Stimulated activated CD8-positive, alpha-beta memory T cell treated with anti-CD3 and anti-CD28 coated beads, Interleukin-15, amount 100 ng/mL, for 48 hours (primary cell): Measurements from ENCODE around the gene KLF11.
"Not testable (repeated sequence)": the region's sequence is repeated elsewhere in the genome, so short reads cannot be mapped to it uniquely, and the experiment has no call there.

Experiments used
- DNase-seq, 2 donors: peaks; one replicate each; pipeline ENCODE4 v3.0.0-alpha.2; 2020; ENCODE audit warnings: low read depth in 2 of 2

KLF11 gene

DNA sequence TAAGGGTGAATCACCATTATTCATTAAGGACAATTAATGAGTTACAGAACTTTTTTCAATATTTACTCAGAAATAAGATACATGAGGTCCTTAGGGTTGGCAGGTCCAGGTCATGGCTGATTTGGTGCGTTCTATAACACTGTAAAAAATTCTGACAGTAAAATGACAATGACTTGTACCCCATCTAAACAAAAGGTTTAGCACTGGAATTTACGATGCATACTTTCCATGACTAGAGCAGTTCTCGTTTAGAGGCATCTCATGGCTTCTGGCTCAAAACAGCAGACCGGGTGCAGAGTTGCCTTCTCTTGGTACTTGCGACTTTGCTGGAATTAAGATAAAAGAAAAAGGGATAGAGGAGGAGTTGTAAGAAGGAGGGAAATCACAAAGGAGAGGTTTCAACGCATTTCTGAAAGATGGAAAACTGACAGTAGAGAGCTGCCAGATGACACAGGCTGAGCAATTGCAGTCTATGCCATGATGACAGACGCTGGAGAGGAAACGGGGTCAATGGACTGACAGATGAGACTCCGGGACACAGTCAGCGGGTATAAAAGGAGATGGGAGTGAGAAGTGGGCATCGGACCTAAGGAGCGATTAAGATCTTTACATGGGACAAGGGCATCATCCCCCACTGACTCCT, 41.0 kb downstream of the KLF11 start:
- no peak for DNase-seq

DNA sequence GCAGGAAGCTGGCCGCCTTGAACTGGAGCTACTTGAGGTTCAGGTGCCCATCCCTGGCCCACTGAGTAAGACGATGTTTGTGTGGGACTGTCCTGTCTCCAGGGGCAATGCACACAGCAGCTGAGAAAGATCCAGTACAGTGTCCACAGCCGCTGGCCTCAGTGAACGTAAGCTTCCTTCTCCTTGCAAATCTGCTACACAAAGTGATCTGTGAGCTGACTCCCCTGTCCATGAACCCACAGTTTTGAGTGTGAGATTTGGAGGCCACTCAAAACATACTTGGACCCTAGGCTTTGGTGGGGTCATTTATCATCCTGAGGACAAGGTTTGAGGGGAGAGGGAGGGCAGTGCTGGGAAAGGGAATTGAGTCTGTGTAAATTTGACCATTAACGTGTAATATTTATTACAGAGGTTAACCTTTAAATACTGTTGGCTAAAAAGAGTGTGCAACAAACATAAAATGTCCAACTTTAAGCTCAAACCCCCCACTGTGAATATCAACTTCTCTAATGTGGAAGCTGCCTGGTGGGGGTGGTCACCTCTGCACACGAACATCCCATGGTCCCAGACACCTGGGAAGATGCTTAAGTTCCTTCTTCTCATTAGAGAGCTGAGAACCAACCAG, 41.8 kb downstream of the KLF11 start:
- no peak for DNase-seq

DNA sequence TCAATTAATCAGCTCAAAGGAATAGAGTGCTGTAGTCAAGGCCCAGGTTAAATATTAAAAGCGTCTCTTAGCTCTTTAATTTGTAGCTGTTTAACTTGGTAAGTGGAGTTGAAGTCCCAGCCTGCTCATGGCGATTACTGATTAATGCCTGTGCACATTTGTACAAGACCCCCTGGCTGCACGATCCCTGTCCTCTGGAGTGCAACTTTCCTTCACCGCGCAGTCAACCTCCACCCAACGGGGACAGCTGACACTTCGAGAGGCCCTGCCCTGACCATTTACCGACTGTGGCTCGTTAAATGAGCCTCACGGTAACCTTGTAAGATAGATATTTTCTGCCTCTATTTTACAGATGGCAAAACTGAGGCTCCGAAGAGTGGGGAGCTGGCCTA, 42.3 kb downstream of the KLF11 start:
- no peak for DNase-seq

DNA sequence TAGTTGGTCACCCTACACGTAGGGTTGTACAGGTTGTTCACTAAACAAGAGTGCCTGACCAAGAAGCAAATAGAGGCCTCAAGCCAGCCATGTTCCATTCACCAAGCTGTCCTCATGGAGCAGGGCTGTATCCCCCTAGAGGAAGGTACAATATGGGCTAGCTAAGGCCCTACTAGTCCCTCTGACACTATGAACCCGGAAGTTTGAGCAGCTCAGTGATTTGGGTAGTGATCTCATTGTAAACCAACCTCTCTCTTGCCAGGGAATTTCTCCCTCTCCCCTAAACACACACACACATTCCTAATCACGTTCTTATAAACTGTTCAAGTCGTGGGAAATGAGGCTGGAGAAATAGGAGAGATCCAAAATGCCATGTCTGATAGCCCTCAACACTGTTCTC, 43.6 kb downstream of the KLF11 start:
- no peak for DNase-seq

DNA sequence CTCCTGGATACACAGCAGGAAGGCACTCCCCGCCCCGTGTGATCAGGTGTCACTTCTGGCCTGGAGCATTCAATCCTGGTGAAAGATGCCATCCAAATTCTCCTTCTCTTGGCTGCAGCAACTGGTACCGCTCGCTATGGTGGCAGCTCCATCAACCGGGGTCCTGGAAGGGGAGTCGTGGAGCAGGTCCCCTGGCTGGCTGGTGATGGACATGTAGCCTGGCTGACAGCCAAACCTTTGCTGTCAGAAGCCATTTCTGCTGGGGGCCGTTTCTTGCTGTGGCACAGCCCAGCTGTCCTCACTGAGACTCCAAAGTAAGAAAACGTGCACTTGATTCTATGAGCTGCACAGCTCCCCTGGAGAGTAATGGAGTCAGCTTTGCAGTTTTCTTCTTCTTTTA, 44.0 kb downstream of the KLF11 start:
- no peak for DNase-seq

DNA sequence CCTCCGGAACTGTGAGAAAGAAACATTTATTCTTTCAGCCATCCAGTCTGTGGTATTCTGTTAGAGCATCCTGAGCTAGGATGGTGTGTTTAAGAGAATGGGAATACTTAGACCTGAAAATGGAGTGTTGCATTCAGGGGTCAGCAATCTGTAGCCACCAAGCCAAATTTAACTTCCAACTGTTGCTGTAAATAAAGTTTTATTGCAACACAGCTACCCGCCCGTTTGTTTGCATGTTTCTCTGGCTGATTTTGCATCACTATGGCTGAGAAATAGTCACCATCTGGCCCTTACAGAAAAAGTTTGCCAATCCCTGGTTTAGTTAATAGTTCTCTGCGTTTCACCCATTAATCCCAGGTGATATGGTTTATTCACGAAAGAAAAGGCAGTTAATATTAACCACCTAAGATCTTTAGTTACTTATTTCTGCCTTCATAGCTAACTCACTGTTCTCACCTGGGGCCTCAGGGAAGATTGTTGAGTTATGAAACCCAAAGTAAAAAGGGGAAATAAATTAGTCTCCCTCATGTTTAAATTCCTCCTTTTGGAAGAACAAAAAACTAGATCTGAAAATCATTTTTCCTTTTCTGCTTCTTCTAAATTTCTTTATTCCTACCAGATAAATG, 46.3 kb downstream of the KLF11 start:
- DNase-seq: no peak

DNA sequence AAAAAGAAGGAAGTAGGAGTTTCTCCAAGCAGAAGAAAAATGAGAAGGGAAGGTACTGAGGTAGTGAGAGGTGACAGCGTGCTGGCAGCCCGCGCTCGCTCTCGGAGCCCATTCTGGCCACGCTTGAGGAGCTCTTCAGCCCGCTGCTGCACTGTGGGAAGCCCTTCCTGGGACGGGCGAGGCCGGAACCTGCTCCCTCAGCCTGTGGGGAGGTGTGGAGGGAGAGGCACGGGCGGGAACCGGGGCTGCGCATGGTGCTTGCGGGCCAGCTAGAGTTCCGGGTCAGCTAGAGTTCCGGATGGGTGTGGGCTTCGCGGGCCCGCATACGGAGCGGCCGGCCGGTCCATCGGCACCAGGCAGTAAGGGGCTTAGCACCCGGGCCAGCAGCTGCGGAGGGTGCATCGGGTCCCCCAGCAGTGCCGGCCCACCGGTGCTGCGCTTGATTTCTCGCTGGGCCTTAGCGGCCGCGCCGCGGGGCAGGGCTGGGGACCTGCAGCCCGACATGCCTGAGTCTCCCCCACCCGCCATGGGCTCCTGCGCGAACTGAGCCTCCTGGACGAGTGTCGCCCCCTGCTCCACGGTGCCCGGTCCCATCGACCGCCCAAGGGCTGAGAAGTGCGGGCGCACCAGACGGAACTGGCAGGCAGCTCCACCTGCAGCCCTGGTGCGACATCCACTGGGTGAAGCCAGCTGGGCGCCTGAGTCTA, 48.0 kb downstream of the KLF11 start:
- no peak for DNase-seq

DNA sequence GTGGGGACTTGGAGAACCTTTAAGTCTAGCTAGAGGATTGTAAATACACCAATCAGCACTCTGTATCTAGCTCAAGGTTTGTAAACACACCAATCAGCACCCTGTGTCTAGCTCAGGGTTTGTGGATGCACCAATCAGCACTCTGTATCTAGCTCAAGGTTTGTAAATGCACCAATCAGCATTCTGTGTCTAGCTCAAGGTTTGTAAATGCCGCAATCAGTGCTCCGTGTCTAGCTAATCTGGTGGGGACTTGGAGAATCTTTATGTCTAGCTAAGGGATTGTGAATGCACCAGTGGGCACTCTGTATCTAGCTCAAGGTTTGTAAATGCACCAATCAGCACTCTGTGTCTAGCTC, 48.5 kb downstream of the KLF11 start:
- not testable (repeated sequence) for DNase-seq

DNA sequence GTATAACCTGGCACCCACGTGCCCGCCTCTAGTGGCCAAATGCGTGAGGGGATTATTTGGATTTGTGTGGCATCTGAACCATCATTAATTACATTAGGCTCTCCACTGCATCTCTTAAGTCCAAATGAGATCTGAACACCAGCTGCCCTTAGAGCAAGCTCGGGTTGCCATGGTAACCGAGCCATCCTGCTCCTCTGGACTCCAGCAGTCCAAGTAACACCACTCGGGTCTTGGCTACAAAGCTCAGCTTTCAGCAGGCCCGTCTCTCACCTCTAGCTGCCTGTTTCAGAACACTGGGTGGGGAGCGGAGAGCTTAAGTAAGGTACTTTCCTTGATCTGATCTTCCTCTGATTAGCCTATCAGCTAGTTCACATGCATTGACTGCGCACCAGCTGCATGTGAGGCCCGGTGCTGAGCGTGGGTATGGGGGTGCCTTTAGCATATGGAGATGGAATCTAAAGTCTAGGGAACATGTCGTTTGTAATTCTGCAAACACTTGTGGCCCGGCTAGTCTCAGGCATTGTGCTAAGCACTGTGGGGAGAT, 51.0 kb downstream of the KLF11 start:
- no peak for DNase-seq

DNA sequence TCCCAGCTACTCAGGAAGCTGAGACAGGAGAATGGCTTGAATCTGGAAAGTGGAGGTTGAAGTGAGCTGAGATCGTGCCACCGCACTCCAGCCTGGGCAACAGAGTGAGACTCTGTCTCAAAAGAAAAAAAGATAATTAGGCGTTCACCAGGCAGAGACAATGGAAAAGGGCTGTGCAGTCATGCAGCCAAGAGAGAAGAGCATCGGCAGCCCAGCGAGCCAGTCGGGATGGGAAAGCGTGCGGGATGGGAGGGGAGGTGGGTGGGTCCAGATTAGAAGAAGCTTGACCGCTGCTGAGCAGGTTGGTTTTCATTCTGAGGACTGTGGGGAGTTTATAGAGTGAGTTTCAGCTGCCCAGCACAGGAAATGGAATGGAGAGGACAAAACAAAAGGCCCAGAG, 51.8 kb downstream of the KLF11 start:
- DNase-seq: no peak

DNA sequence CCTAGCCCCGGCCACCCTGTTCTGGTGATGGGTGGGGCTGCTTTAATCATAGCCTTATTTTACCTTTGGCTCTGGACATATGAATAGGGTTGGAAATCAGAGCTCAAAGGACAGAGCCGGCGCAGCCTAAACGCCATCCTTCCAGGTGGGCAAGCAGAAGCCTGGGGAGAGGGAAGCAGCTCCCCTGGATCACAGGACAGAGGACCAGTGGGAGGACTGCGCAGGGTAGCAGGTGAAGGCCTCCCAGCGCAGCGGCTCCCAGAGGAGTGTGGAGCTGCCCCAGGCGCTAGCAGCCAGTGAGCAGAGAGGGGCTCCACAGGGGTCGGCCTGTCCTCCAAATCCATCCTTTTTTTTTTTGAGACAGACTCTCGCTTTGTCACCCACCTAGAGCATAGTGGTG, 53.3 kb downstream of the KLF11 start:
- no peak for DNase-seq

DNA sequence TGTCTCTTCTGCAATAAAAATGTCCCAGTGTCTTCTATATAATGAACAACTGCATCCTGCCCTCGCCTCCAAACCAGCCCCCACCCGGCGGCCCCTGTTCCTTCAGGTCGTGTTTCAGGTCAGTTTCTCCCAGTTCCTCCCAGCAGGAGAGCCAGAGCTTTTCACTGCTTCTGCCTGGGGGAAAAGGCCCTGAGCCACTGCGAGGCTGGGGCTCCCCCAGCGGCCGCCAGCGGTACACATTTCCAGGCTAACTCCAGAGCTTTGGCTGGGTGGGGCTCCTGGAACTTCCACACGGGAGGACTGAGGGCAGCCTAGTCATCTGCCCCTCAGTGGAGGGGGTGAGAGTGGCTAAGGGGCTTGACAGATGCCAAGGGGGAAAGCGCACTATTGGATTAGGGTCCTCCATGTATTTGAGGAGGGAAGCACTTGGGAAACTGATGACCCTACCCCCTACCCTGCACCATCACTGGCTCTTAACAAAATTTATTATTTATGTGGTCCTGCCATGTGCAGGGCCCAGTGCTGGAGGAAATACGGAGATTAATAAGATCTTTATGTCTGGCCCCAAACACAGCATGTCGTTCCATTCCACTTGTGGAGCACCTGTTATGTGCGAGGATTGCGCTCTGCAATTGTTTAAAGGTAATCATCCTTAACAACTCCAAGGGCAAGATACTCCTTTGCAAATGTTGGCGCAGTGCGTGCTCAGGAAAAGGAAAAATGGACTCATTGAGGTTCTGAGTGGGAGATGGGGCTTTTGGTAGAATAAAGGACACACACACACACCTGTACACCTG, 54.2 kb downstream of the KLF11 start:
- DNase-seq: peak in 1 of 2 donors; percentile 19

DNA sequence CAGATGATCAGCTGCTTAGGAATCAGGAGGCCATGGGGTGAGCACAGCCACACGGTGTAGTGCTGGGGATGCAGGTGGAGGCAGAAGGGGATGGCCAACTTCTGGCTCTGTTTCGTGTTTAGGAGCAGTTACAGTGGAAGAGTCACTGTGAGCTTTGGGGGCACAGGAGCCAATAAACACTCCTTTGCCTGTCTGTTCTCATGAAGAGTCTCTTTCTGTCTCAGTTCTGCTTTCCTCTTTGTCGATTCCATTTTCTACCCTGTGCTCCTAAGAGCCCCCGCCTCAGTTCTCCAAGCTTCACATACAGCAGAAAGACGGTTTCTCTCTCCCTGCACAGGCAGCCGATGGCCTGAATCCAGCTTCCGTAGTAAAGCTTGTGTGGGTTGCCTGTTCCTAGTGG, 58.1 kb downstream of the KLF11 start:
- DNase-seq: no peak

DNA sequence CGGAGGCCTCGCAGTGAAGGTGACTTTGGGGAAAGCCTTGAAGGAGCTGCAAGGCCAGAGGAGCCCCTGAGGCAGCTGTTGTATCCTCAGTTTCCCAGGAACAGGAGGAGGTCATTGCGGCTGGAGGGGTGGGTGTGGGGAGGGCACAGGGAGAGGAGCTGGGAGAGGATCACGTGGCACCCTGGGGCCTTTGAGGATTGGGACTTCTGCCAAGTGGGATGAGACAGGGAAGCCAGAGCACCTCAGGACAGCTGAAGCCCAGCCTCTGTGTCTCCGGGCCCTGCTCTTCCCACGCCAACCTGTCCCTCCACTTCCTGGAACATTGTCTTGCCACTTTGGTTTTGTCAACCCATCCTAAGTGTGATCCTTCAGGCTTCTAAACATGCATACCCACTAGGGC, 59.8 kb downstream of the KLF11 start:
- no peak for DNase-seq
